Stomach (tissue), 9 donors: ENCODE measurements around the gene ULK3. TPM values are rescaled to one million over a fixed set of nuclear protein-coding genes. Genes with fewer than 3 reads are reported as not detected.
A peak's percentile ranks its signal among the peaks of the same experiment; 100 is the strongest.

Experiments
- DNase-seq, 2 donors: peaks; one replicate each; pipeline versions ENCODE4 v3.0.0 to v3.0.0-alpha.2; 2013 to 2019
- H3K27ac ChIP-seq, 5 donors: fragments of 200-600 bp in 4 of 5; sonication (generic) in 4 of 5; one replicate each; pipeline ENCODE4 v1.5.1; 2013 to 2019; ENCODE audit warnings: mild to moderate bottlenecking in 1 of 5, moderate library complexity in 1 of 5
- H3K27me3 ChIP-seq, 3 donors: fragments of 200-600 bp; sonication (generic); one replicate each; pipeline ENCODE4 v1.5.1; 2017 to 2019; ENCODE audit warnings: mixed run types in 1 of 3
- H3K36me3 ChIP-seq, 4 donors: fragments of 200-600 bp; sonication (generic); 1 replicate in 3 of 4; 2 replicates in 1 of 4; pipeline ENCODE4 v1.5.1; 2016 to 2019
- H3K4me1 ChIP-seq, 4 donors: fragments of 200-600 bp; sonication (generic); one replicate each; pipeline ENCODE4 v1.5.1; 2016 to 2019
- H3K4me3 ChIP-seq, 4 donors: fragments of 200-600 bp; sonication (generic) in 3 of 4; one replicate each; pipeline ENCODE4 v1.5.1; 2016 to 2019; ENCODE audit warnings: mild to moderate bottlenecking in 1 of 4
- H3K9me3 ChIP-seq, 4 donors: fragments of 200-600 bp; sonication (generic); one replicate each; pipeline ENCODE4 v1.5.1; 2016 to 2019
- CTCF ChIP-seq, 7 experiments: fragments of 450-650 bp in 4 of 7; fragments of 200-600 bp in 3 of 7; sonication (generic) in 3 of 7; IDR thresholded peaks; one replicate each; pipeline ENCODE4 v1.5.1; 2016 to 2019; ENCODE audit warnings: antibody characterized with exemption in 7 of 7, control low read depth in 2 of 7, mild to moderate bottlenecking in 1 of 7
- EP300 ChIP-seq: sonication (generic); formaldehyde crosslinking; IDR thresholded peaks from one replicate; pipeline ENCODE4 v1.6.1; 2017; ENCODE audit warnings: antibody characterized with exemption
- POLR2A ChIP-seq, 4 donors: fragments of 450-650 bp; IDR thresholded peaks; one replicate each; pipeline ENCODE4 v1.6.1; 2016; ENCODE audit warnings: antibody characterized with exemption in 4 of 4, control low read depth in 2 of 4, mild to moderate bottlenecking in 1 of 4, moderate library complexity in 1 of 4
- POLR2AphosphoS5 ChIP-seq, 3 donors: sonication (generic); formaldehyde crosslinking; IDR thresholded peaks; one replicate each; pipeline ENCODE4 v1.6.1; 2016; ENCODE audit warnings: antibody characterized with exemption in 3 of 3
- WGBS, 5 donors: extraction: QIAGEN DNeasy Blood & Tissue Kit in 3 of 5; methylation state at CpG; one replicate each; pipeline versions ENCODE4 v1.1.5 to v1.1.7; 2013 to 2018; 5-methylcytosine and 5-hydroxymethylcytosine counted together
- intact Hi-C: fragments of 100-400 bp; cut with DNase I; formaldehyde crosslinking; loops from one replicate; pipeline ENCODE4 v1.15.1; 2023; ENCODE audit warnings: low total_unique reads
- polyA plus RNA-seq, 3 donors: library from polyadenylated mRNA; stranded (reverse); fragments of 200-250 nt; gene quantifications; one replicate each; pipeline ENCODE4 v1.2.3, GENCODE V29; 2013
- total RNA-seq, 5 donors: library from RNA; depleted of rRNA; stranded (reverse); fragments of >200 nt; gene quantifications; one replicate each; pipeline versions ENCODE4 v1.1.0 to v1.2.3, GENCODE V29; 2014 to 2016
- donor health status: healthy with polysubstance abuse.
- donor health status: Bipolar disorder and iron deficiency.
- donor health status: healthy.

The ULK3 gene
- total and polyA plus RNA-seq, 8 donors: 19.4 to 251 (median 46.2) TPM

GRCh38 chr15:74815961-74816360 lies 27.0 kb downstream of the ULK3 start:
- TF ChIP-seq EP300 (no peak), POLR2AphosphoS5 (IDR thresholded peaks at IDR 0.05) (no peak), POLR2A (IDR thresholded peaks at IDR 0.05) (no peak), CTCF (IDR thresholded peaks at IDR 0.05) (no peak)
- no peak for DNase-seq
- intact Hi-C loops: no loop called here

GRCh38 chr15:74815121-74815934 lies 27.6 kb downstream of the ULK3 start:
- Histone ChIP-seq H3K9me3 (no peaks in the 10 kb centered on the region), H3K4me3 (no peak overlapping the region), H3K27ac (peak overlapping the region; percentile 5 to 73 (median 14)), H3K36me3 (no peaks in the 10 kb centered on the region), H3K4me1 (peaks cover 0 to 43% (median 25%) of the 10 kb centered on the region in 4 donors), H3K27me3 (no peaks in the 10 kb centered on the region)
- WGBS, 5 donors: 51 to 67% (median 61%) methylated on average over 10 of the region's 10 CpGs
- intact Hi-C loops: no loop called here
- DNase-seq: peak; percentile 55 to 88
- TF ChIP-seq CTCF (IDR thresholded peaks at IDR 0.05): no peak
- no peak for TF ChIP-seq EP300
- TF ChIP-seq POLR2A (IDR thresholded peaks at IDR 0.05): no peak
- no peak for TF ChIP-seq POLR2AphosphoS5 (IDR thresholded peaks at IDR 0.05)

More at GRCh38 chr15:74815961-74816360, 27.0 kb downstream of the ULK3 start:
- WGBS, 5 donors: 86 to 93% (median 90%) methylated on average over 3 to 15 of the region's 15 CpGs
- Histone ChIP-seq H3K27ac (peak overlapping the region in 3 of 5 donors; percentile 12 to 73 (median 41)), H3K9me3 (no peaks in the 10 kb centered on the region), H3K36me3 (no peaks in the 10 kb centered on the region), H3K4me1 (peaks cover 0 to 43% (median 25%) of the 10 kb centered on the region in 4 donors), H3K4me3 (no peak overlapping the region), H3K27me3 (no peaks in the 10 kb centered on the region)

- TF ChIP-seq EP300: no peak
- TF ChIP-seq CTCF (IDR thresholded peaks at IDR 0.05): no peak
- no peak for TF ChIP-seq POLR2A (IDR thresholded peaks at IDR 0.05)
- TF ChIP-seq POLR2AphosphoS5 (IDR thresholded peaks at IDR 0.05): no peak
- no peak for DNase-seq
- Histone ChIP-seq H3K27ac (peak within 1 kb of the TSS in 1 of 5 donors; percentile 73), H3K27me3 (no peaks in the 10 kb centered on the region), H3K4me3 (peak within 1 kb of the TSS in 2 of 4 donors; percentile 3 to 18), H3K4me1 (peaks cover 0 to 34% (median 23%) of the 10 kb centered on the region in 4 donors), H3K36me3 (no peaks in the 10 kb centered on the region), H3K9me3 (no peaks in the 10 kb centered on the region)
- WGBS, 5 donors: 55 to 85% (median 76%) methylated on average over 12 of the region's 12 CpGs
- intact Hi-C loops: no loop called here
These were observed 30.4 kb downstream of the ULK3 start, which contains the start of gene LMAN1L for GRCh38 chr15:74812533-74812932. Gene LMAN1L (plus strand): TSS chr15:74812835. CDS start chr15:74812855, 20 bp downstream.

GRCh38 chr15:74809956-74810355 lies 33.0 kb downstream of the ULK3 start:
- intact Hi-C loops: no loop called here
- Histone ChIP-seq H3K36me3 (peaks cover 0 to 3% (median 0%) of the 10 kb centered on the region in 4 donors), H3K4me1 (peaks cover 0 to 15% (median 12%) of the 10 kb centered on the region in 4 donors), H3K27ac (no peak overlapping the region), H3K4me3 (no peak overlapping the region), H3K9me3 (no peaks in the 10 kb centered on the region), H3K27me3 (no peaks in the 10 kb centered on the region)
- WGBS, 5 donors: 80 to 96% (median 85%) methylated on average over 3 of the region's 3 CpGs
- DNase-seq: no peak
- TF ChIP-seq CTCF (IDR thresholded peaks at IDR 0.05): no peak
- no peak for TF ChIP-seq EP300
- no peak for TF ChIP-seq POLR2A (IDR thresholded peaks at IDR 0.05)
- TF ChIP-seq POLR2AphosphoS5 (IDR thresholded peaks at IDR 0.05): no peak
